Peyer's patch (tissue), 4 donors: ENCODE data around the gene POMT2. TPM values are rescaled to one million over a fixed set of nuclear protein-coding genes. Genes with fewer than 3 reads are reported as not detected.

Source experiments
- DNase-seq, 3 donors: peaks; one replicate each; pipeline ENCODE4 v3.0.0-alpha.2; 2017 to 2019
- H3K27ac ChIP-seq, 4 donors: fragments of 200-600 bp; sonication (generic); one replicate each; pipeline ENCODE4 v1.5.1; 2016 to 2019
- H3K27me3 ChIP-seq, 2 donors: fragments of 200-600 bp; sonication (generic); one replicate each; pipeline ENCODE4 v1.5.1; 2019
- H3K36me3 ChIP-seq, 3 donors: fragments of 200-600 bp; sonication (generic); one replicate each; pipeline ENCODE4 v1.5.1; 2016 to 2019
- H3K4me1 ChIP-seq, 4 donors: fragments of 200-600 bp; sonication (generic); one replicate each; pipeline ENCODE4 v1.5.1; 2016 to 2019
- H3K4me3 ChIP-seq, 4 donors: fragments of 200-600 bp; sonication (generic); 1 replicate in 3 of 4; 2 replicates in 1 of 4; pipeline ENCODE4 v1.5.1; 2016 to 2019; ENCODE audit warnings: mild to moderate bottlenecking in 1 of 4
- H3K9me3 ChIP-seq, 4 donors: fragments of 200-600 bp; sonication (generic); one replicate each; pipeline ENCODE4 v1.5.1; 2016 to 2019; ENCODE audit warnings: mild to moderate bottlenecking in 1 of 4
- CTCF ChIP-seq, 6 experiments: fragments of 450-650 bp in 4 of 6; fragments of 200-600 bp in 2 of 6; sonication (generic) in 1 of 6; IDR thresholded peaks; one replicate each; pipeline ENCODE4 v1.5.1; 2017 to 2019; ENCODE audit warnings: antibody characterized with exemption in 6 of 6, mild to moderate bottlenecking in 3 of 6, moderate library complexity in 1 of 6
- POLR2A ChIP-seq, 2 donors: fragments of 450-650 bp; IDR thresholded peaks; one replicate each; pipeline ENCODE4 v1.5.1; 2017; ENCODE audit warnings: antibody characterized with exemption in 2 of 2, mild to moderate bottlenecking in 2 of 2, moderate library complexity in 2 of 2
- total RNA-seq, 4 donors: library from RNA; depleted of rRNA; stranded (reverse); fragments of >200 nt; gene quantifications; one replicate each; pipeline ENCODE4 v1.1.0, GENCODE V29; 2016

Gene POMT2
- total RNA-seq, 4 donors from 2014 or later: 19.0 to 43.0 (median 31.6) TPM

- no peaks in the 10 kb centered on the region for H3K27me3 ChIP-seq
- TF ChIP-seq POLR2A (IDR thresholded peaks at IDR 0.05): no peak
- no peak for TF ChIP-seq CTCF (IDR thresholded peaks at IDR 0.05)
- peaks cover 0 to 34% (median 0%) of the 10 kb centered on the region in 3 donors for H3K36me3 ChIP-seq
- no peak for DNase-seq
- H3K4me3 ChIP-seq: no peak overlapping the region
- H3K9me3 ChIP-seq: no peaks in the 10 kb centered on the region
- H3K27ac ChIP-seq: no peak overlapping the region
- no peaks in the 10 kb centered on the region for H3K4me1 ChIP-seq
Measured at GRCh38 chr14:77343662-77344061, 23.0 kb upstream of the POMT2 start.

- Histone ChIP-seq H3K36me3 (peaks cover 0 to 34% (median 0%) of the 10 kb centered on the region in 3 donors), H3K27me3 (no peaks in the 10 kb centered on the region), H3K27ac (no peak overlapping the region), H3K9me3 (no peaks in the 10 kb centered on the region), H3K4me1 (no peaks in the 10 kb centered on the region), H3K4me3 (no peak overlapping the region)
- no peak for DNase-seq
- TF ChIP-seq CTCF (IDR thresholded peaks at IDR 0.05): no peak
- no peak for TF ChIP-seq POLR2A (IDR thresholded peaks at IDR 0.05)
Measured at GRCh38 chr14:77342726-77343397, 22.2 kb upstream of the POMT2 start.

- Histone ChIP-seq H3K9me3 (no peaks in the 10 kb centered on the region), H3K4me1 (no peaks in the 10 kb centered on the region), H3K4me3 (no peak overlapping the region), H3K36me3 (peaks cover 0 to 29% (median 0%) of the 10 kb centered on the region in 3 donors), H3K27me3 (no peaks in the 10 kb centered on the region), H3K27ac (no peak overlapping the region)
- TF ChIP-seq POLR2A (IDR thresholded peaks at IDR 0.05): no peak
- TF ChIP-seq CTCF (IDR thresholded peaks at IDR 0.05): no peak
- no peak for DNase-seq
Measured at GRCh38 chr14:77340389-77340788, 19.7 kb upstream of the POMT2 start.

- Histone ChIP-seq H3K4me1 (no peaks in the 10 kb centered on the region), H3K9me3 (no peaks in the 10 kb centered on the region), H3K4me3 (no peak overlapping the region), H3K27ac (no peak overlapping the region), H3K27me3 (no peaks in the 10 kb centered on the region), H3K36me3 (peaks cover 0 to 29% (median 0%) of the 10 kb centered on the region in 3 donors)
- no peak for TF ChIP-seq POLR2A (IDR thresholded peaks at IDR 0.05)
- no peak for TF ChIP-seq CTCF (IDR thresholded peaks at IDR 0.05)
- no peak for DNase-seq
Measured at GRCh38 chr14:77339407-77339806, 18.7 kb upstream of the POMT2 start.

- H3K36me3 ChIP-seq: peaks cover 0 to 29% (median 0%) of the 10 kb centered on the region in 3 donors
- H3K27me3 ChIP-seq: no peaks in the 10 kb centered on the region
- no peak for TF ChIP-seq POLR2A (IDR thresholded peaks at IDR 0.05)
- no peak for TF ChIP-seq CTCF (IDR thresholded peaks at IDR 0.05)
- no peaks in the 10 kb centered on the region for H3K9me3 ChIP-seq
- no peak overlapping the region for H3K4me3 ChIP-seq
- H3K4me1 ChIP-seq: no peaks in the 10 kb centered on the region
- no peak overlapping the region for H3K27ac ChIP-seq
- DNase-seq: no peak
Measured at GRCh38 chr14:77338302-77338701, 17.6 kb upstream of the POMT2 start.
